B cell (primary cell): ENCODE measurements around the gene CTIF. TPM values are rescaled to one million over a fixed set of nuclear protein-coding genes. Genes with fewer than 3 reads are reported as not detected.

Experiments
- ATAC-seq: fragments of 200-7000 bp; cut with Tn5 transposase; one replicate; pipeline ENCODE4 v1.10.0; 2021; ENCODE audit warnings: low read depth, mild to moderate bottlenecking, moderate number of reproducible peaks, moderate library complexity
- CTCF ChIA-PET: fragments of 350-600 bp; sonication (Branson Sonifier 250); formaldehyde crosslinking; loops from one replicate; lab custom pipeline; 2021; ENCODE audit warnings: antibody characterized with exemption, inconsistent platforms; lab: Charles Lee
- POLR2A ChIA-PET: fragments of 350-600 bp; sonication (Branson Sonifier 250); formaldehyde crosslinking; loops from one replicate; lab custom pipeline; 2021; ENCODE audit warnings: antibody characterized with exemption; lab: Charles Lee
- DNase-seq: peaks from one replicate; pipeline ENCODE4 v3.0.0; 2013
- H2AFZ ChIP-seq: 2 replicates; pipeline ENCODE4 v1.6.1; 2012; ENCODE audit warnings: mild to moderate bottlenecking, low read depth, low read length; ENCODE audit not compliant: insufficient read depth, poor library complexity, severe bottlenecking
- H3K27ac ChIP-seq, 2 donors: 1 replicate in 1 of 2; 2 replicates in 1 of 2; pipeline ENCODE4 v1.5.1; 2012 to 2013; ENCODE audit warnings: low read length in 2 of 2, mild to moderate bottlenecking in 2 of 2, moderate library complexity in 1 of 2
- H3K27me3 ChIP-seq, 4 experiments: fragments of 200-600 bp in 1 of 4; sonication (generic) in 1 of 4; replicated peaks in 1 of 4; 1 replicate in 2 of 4; 2 replicates in 2 of 4; pipeline versions ENCODE4 v1.6.1 to v1.7.0; 2013 to 2016; ENCODE audit warnings: low read length in 3 of 4, mild to moderate bottlenecking in 2 of 4, mixed read lengths in 1 of 4, moderate library complexity in 1 of 4; ENCODE audit not compliant: insufficient read depth in 4 of 4, control insufficient read depth in 3 of 4; ENCODE audit errors: control extremely low read depth in 1 of 4
- H3K36me3 ChIP-seq, 2 experiments: replicated peaks in 1 of 2; 1 replicate in 1 of 2; 2 replicates in 1 of 2; pipeline versions ENCODE4 v1.6.1 to v1.7.1; 2013; ENCODE audit warnings: low read length in 1 of 2; ENCODE audit not compliant: insufficient read depth in 2 of 2, control insufficient read depth in 1 of 2; ENCODE audit errors: control extremely low read depth in 1 of 2, extremely low read depth in 1 of 2
- H3K4me1 ChIP-seq, 2 donors: fragments of 200-600 bp in 1 of 2; sonication (generic) in 1 of 2; 1 replicate in 1 of 2; 2 replicates in 1 of 2; pipeline versions ENCODE4 v1.5.1 to v1.6.1; 2013 to 2017; ENCODE audit warnings: low read length in 2 of 2; ENCODE audit not compliant: control insufficient read depth in 2 of 2, insufficient read depth in 2 of 2
- H3K4me2 ChIP-seq: replicated peaks from 2 replicates; pipeline ENCODE3; 2012; ENCODE audit warnings: mild to moderate bottlenecking, low read depth, low read length; ENCODE audit not compliant: poor library complexity, severe bottlenecking
- H3K4me3 ChIP-seq, 5 experiments: fragments of 200-600 bp in 1 of 5; sonication (generic) in 1 of 5; 1 replicate in 3 of 5; 2 replicates in 2 of 5; pipeline versions ENCODE4 v1.5.1 to v1.7.0; 2011 to 2016; ENCODE audit warnings: low read length in 4 of 5, mild to moderate bottlenecking in 4 of 5, low read depth in 2 of 5, control low read depth in 1 of 5, moderate library complexity in 1 of 5; ENCODE audit not compliant: insufficient read depth in 1 of 5; ENCODE audit errors: control extremely low read depth in 1 of 5, extremely low read depth in 1 of 5
- H3K79me2 ChIP-seq: fragments of 200-600 bp; sonication (generic); one replicate; pipeline ENCODE4 v1.6.0; 2016; ENCODE audit warnings: low read length; ENCODE audit not compliant: control insufficient read depth, insufficient read depth
- H3K9ac ChIP-seq: fragments of 200-600 bp; sonication (generic); 2 replicates; pipeline ENCODE4 v1.6.1; 2017; ENCODE audit warnings: mild to moderate bottlenecking, low read length, moderate library complexity
- H3K9me3 ChIP-seq, 3 donors: one replicate each; pipeline versions ENCODE4 v1.6.1 to v1.7.1; 2013; ENCODE audit warnings: low read length in 2 of 3; ENCODE audit not compliant: control insufficient read depth in 2 of 3, insufficient read depth in 1 of 3; ENCODE audit errors: control extremely low read depth in 1 of 3
- H4K20me1 ChIP-seq: 2 replicates; pipeline ENCODE4 v1.6.0; 2012; ENCODE audit warnings: mild to moderate bottlenecking, low read length; ENCODE audit not compliant: insufficient read depth, control insufficient read depth, poor library complexity, severe bottlenecking
- H3K27ac Mint-ChIP-seq: one replicate; pipeline ENCODE4 v1.8.0; 2021; ENCODE audit warnings: mixed read lengths
- H3K27me3 Mint-ChIP-seq: one replicate; pipeline ENCODE4 v1.8.0; 2021; ENCODE audit warnings: mixed read lengths
- H3K4me1 Mint-ChIP-seq: one replicate; pipeline ENCODE4 v1.8.0; 2021; ENCODE audit warnings: mixed read lengths
- H3K4me3 Mint-ChIP-seq: one replicate; pipeline ENCODE4 v1.8.0; 2021; ENCODE audit warnings: mixed read lengths
- H3K9me3 Mint-ChIP-seq: one replicate; pipeline ENCODE4 v1.8.0; 2022; ENCODE audit warnings: mixed read lengths; ENCODE audit not compliant: insufficient read depth
- CTCF ChIP-seq: fragments of 200-600 bp; IDR thresholded peaks from one replicate; pipeline ENCODE4 v1.8.0; 2022; ENCODE audit warnings: antibody characterized with exemption, mild to moderate bottlenecking
- EZH2 ChIP-seq: IDR thresholded peaks from 2 replicates; pipeline ENCODE4 v1.6.1; 2012; ENCODE audit warnings: borderline replicate concordance, low read depth, mild to moderate bottlenecking, moderate library complexity, low read length; ENCODE audit not compliant: insufficient read depth, poor library complexity, severe bottlenecking
- WGBS: methylation state at CpG from one replicate; pipeline ENCODE4 v1.1.5; 2013; ENCODE audit warnings: missing lambda C conversion rate; ENCODE audit not compliant: insufficient coverage; 5-methylcytosine and 5-hydroxymethylcytosine counted together
- intact Hi-C: fragments of 100-400 bp; cut with micrococcal nuclease; formaldehyde crosslinking; loops from one replicate; pipeline ENCODE4 v1.10.0; 2022
- polyA plus RNA-seq: library from polyadenylated mRNA; depleted of rRNA; stranded (reverse); fragments of >200 nt; gene quantifications from 2 replicates; pipeline ENCODE4 v1.2.3, GENCODE V29; 2012
- total RNA-seq, 2 donors: library from RNA; stranded (reverse); fragments of 120-200 nt in 1 of 2; gene quantifications; 1 replicate in 1 of 2; 2 replicates in 1 of 2; pipeline versions ENCODE4 v1.2.3 to v1.2.4, GENCODE V29; 2013 to 2022

The CTIF gene
- total and polyA plus RNA-seq, 2 donors (not counting 1 experiment from before 2014, with no cell fraction given) = 3.6 to 16.2 TPM

DNA sequence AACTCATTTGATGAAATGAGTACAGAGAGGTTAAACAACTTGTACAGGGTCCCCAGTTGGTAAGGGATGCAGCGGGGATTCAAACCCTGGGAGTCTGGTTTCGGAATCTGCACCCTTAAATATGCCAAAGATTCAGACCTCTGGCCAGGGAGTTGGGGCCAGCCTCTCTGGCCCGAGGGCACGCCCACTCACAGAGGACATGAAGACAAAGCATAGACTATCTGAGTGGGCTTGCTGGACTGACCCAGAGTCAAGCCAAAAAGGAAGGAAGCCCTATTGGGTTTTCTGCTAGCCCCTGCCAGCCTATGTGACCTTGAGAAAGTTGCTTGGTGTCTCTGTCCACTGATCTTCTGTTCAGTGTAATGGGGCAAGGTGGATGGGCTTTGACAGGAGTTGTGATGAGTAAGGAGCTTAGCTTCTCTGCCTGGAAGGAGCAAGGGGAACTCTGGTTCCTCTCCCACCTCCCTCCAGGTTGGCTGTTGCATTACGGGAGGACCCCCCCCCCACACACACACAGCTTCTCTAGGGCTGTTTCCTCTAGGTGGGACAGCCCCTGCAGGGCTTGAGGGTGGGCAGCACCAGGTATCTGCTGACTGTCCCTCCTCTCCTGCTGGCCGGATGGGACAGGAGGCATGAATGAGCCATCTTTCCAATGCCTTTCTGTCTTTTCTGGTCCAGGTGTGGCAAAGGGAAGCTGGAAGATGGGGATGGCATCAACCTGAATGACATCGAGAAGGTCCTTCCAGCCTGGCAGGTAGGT, 131.3 kb downstream of the CTIF start:
- no peaks in the 10 kb centered on the region for H3K27me3 ChIP-seq
- H3K9me3 ChIP-seq = peaks cover 0 to 14% (median 5%) of the 10 kb centered on the region in 3 donors
- H3K36me3 ChIP-seq = no peaks in the 10 kb centered on the region
- H3K9me3 Mint-ChIP-seq = peaks cover 7% of the 10 kb centered on the region
- no peaks in the 10 kb centered on the region for H3K79me2 ChIP-seq
- DNase-seq (no peak), ATAC-seq (no peak)
- H3K9ac ChIP-seq = no peak overlapping the region
- no peaks in the 10 kb centered on the region for H3K27me3 Mint-ChIP-seq
- H3K4me1 ChIP-seq = peaks cover 4 to 16% of the 10 kb centered on the region in 2 donors
- ChIA-PET POLR2A (no interaction called here), CTCF (no interaction called here)
- no peak overlapping the region for H3K4me3 Mint-ChIP-seq
- no peak overlapping the region for H3K27ac ChIP-seq
- 100% methylated on average over 5 of the region's 7 CpGs for WGBS
- intact Hi-C loops = loop anchor here (10.0 kb wide), 1 partner anchor 305 kb away; no protein-coding TSS in a partner anchor
- no peak overlapping the region for H3K4me3 ChIP-seq
- H2AFZ ChIP-seq = no peak overlapping the region
- H4K20me1 ChIP-seq = no peaks in the 10 kb centered on the region
- TF ChIP-seq EZH2 = no peak
- no peak for TF ChIP-seq CTCF
- no peak overlapping the region for H3K4me2 ChIP-seq
- H3K4me1 Mint-ChIP-seq = peaks cover 26% of the 10 kb centered on the region
- H3K27ac Mint-ChIP-seq = no peak overlapping the region
